Measurements from ENCODE around the gene MIDN.

The MIDN gene

DNA sequence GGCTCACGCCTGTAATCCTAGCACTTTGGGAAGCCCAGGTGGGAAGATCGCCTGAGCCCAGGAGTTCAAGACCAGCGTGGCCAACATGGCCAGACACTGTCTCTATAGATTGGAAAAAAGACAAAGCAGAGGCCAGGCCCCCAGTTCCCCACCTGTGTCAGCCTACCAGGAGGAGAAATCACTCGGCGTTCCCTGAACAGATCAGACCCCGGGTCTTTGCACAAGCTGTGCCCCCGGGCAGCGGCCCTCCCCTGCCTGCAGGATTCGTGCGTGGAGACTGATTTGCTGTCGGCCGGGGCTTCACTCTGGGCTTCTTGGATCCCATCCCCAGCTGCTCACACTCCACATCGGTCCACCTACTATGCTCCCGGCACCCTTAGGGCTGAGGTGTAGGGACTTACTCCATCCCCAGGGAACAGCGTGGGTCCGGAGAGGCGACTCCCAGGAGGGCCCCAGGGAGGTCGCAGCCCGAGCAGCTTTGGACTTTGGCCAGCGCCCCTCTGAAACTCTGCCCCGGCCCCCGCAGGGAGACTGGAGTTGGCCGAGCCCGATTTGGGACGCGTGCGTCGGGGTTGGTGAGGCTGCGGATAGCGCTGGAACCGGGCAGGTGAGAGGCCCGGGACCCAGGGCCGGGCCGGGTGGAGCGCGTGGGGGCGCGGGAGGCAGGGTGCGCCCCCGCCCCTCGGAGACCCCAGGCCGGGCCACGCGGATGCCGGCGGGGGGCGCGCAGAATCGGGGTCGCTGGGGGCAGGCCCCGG, 36.8 kb downstream of the MIDN start:
- TF ChIP-seq, protein P1, sequence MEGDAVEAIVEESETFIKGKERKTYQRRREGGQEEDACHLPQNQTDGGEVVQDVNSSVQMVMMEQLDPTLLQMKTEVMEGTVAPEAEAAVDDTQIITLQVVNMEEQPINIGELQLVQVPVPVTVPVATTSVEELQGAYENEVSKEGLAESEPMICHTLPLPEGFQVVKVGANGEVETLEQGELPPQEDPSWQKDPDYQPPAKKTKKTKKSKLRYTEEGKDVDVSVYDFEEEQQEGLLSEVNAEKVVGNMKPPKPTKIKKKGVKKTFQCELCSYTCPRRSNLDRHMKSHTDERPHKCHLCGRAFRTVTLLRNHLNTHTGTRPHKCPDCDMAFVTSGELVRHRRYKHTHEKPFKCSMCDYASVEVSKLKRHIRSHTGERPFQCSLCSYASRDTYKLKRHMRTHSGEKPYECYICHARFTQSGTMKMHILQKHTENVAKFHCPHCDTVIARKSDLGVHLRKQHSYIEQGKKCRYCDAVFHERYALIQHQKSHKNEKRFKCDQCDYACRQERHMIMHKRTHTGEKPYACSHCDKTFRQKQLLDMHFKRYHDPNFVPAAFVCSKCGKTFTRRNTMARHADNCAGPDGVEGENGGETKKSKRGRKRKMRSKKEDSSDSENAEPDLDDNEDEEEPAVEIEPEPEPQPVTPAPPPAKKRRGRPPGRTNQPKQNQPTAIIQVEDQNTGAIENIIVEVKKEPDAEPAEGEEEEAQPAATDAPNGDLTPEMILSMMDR (IDR thresholded peaks at IDR 0.05; ENCODE audit: insufficient read depth, missing control alignments): no peak
- FAIRE-seq (no peak), DNase-seq (ENCODE audit: insufficient read length, low spot score) (no peak)

DNA sequence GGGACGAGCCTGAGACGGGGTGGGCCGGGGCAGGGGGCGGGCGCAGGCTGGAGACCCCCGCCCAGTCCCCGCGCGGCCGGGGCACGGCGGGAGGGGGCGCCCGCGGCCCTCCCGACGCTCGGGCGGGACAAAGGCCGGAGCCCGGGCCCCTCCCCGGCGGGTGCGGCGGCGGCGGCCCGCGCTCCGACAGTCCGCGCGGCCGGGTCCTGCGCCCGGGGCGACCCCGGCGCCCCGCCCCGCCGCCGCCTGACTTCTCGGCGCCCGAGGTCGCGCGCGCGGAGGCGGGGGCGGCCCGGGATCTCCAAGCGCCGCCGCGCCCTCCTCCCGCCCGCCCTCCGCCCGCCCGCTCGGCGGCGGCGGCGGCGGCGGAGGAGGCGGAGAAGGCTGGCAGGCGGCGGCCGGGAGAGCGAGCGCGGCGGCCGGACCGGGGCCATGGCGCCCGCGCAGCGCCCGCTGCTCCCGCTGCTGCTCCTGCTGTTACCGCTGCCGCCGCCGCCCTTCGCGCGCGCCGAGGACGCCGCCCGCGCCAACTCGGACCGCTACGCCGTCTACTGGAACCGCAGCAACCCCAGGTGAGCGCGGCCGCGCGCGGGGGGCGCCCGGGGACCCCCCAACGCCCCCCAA, 37.5 kb downstream of the MIDN start, which contains the start of gene EFNA2:
Gene EFNA2, plus strand, starts transcription at position 137 of the 624 bp plus-strand sequence. Its CDS starts 296 bp downstream, at position 433.
- no peak for FAIRE-seq
- TF ChIP-seq, protein P1 (IDR thresholded peaks at IDR 0.05; ENCODE audit: insufficient read depth, missing control alignments): no peak

DNA sequence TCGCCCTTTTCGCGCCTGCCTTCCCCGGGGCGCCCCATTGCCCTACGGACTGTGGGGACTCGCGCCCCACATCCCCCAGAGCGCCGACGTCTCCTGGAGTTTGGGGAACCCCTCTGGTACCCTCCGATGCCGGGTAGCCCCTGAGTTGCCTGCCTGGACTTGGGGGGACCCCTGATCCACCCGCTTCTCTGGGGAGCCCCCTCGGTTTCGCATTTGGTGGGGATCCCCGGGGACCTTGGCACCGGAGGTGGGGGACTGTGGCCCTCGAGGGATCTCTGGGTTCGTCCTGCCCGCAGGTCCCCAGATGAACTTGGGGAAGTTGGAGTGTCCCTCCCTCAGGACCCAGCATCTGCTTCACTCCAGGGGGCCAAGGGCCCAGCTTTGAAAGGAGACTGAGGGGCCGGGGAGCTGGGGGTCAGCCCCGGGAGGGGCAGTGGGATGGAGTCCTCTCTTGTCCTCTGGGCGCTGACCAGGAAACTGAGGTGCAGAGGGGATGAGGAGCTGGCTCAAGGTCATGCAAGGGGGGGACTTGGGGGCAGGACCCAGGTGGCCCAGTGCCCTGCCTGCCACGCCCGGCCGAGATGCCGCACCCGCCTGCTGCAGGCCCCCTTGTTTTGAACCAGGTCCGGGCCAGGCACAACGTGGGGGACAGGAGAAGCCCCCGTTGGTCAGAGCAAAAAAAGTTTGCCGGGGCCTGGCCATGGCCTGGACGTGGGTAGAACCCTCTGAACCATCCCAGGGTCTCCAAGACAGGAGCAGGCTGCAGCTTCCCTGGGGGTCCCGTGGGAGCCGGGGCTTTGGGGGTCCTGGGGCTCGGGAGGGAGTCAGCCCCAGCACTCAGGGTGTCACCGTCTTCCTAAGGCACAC, 38.3 kb downstream of the MIDN start:
- TF ChIP-seq, protein P1 (IDR thresholded peaks at IDR 0.05; ENCODE audit: insufficient read depth, missing control alignments): no peak
- DNase-seq (ENCODE audit: insufficient read length, low spot score): no peak
- FAIRE-seq: no peak

More for the DNA sequence above, 37.5 kb downstream of the MIDN start, which contains the start of gene EFNA2:
- DNase-seq (ENCODE audit: insufficient read length, low spot score): no peak

DNA sequence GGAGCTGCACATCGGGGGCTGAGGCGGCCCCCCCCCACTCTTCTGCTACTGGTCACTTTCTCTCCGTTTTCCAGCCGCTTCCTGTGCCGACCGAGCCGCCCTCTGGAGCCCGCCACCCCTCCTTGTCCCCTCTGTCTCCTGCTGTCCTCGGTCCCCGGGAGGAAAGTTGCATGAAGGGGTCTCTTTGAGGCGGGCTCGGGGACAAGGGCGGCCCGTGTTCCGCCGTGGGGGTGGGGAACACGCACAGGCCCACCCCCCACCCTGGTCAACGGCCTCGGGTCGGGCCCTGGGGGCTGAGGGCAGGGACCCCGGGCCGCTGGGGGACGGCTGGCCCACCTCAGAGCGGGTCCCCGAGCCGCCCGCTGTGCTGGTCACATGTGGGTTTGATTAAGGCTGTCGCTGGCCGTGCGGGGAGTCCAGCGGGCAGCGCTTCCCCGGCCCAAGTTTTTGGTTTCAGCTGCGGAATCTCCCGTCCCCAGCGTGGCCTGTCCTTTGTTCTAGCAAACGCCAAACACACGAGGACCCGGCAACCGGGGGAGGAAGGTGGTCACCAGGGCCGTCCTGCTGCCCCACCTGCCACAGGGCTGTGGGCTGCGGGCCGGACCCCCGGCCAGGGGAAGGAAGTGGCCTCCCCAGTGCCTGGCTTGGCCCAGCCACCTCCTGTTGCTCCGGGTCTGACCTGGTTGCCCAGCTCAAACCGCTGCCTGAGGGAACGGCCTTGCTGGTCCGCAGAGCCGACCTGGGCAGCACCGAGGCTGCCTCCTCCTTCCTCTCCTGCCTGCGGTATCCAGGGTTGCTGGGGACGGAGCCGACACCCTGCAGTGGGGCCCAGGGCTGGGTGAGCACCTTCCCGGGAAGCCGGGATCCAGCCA, 39.2 kb downstream of the MIDN start:
- no peak for FAIRE-seq
- DNase-seq (ENCODE audit: insufficient read length, low spot score): no peak
- TF ChIP-seq, protein P1 (IDR thresholded peaks at IDR 0.05; ENCODE audit: insufficient read depth, missing control alignments): no peak

DNA sequence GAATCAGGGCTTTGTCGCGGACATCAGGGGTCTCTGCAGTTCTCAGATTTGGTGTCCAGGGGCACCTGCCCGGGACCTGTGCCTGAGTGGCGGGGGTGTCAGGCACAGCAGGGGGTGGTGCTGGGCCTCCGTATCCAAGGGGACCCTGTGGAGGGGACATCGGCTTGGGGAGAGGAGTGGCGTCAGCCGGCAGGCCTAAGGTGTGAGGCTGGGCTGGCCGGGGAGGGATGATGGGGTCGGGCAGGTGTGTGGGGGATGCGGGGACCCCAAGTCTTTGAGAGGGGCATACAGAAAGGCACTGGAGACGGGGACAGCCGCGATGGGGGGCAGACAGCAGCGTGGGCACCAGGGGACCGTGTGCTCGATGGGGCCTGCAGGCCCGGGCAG, 39.8 kb downstream of the MIDN start:
- DNase-seq (ENCODE audit: insufficient read length, low spot score) (no peak), FAIRE-seq (no peak)
- TF ChIP-seq, protein P1 (IDR thresholded peaks at IDR 0.05; ENCODE audit: insufficient read depth, missing control alignments): no peak

DNA sequence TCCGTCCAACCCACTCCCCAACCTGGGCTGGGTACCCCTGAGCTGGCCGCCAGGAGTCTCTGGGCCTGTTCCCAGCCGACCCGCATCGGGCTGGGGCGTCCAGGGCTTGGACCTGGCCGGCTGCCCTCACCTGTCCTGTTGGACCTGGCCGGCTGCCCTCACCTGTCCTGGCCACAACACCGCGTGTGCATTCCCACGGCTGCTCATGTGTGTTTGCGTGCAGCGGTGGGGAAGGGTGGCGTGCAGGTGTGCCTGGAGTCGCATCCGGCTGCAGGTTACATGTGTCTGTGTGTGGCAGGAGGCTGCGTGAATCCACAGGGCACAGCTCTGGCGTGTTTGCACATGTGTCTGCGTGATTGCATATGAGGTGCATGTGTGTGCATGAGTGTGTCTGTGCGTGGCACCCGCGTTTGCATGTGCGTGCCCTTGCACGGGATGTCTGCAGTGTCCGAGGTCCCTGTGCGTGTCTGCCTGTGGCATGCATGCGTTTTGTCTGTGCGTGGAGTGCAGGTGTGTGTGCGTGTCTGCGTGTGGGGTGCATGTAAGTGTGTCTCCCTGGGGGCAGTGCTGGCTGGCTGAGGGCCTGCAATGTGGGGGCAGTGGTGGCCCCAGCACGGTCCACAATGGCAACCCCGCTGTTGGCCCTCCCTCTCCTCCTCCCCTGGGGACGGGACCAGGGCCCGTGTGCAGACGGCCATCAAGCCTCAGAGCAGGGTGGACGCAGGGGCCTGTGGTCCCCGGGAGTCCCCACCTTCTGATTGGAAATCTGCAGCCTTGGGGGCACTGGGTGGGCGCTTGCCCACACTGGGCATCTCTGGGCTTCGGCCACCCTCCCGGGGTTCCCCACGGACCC, 40.7 kb downstream of the MIDN start:
- no peak for DNase-seq (ENCODE audit: insufficient read length, low spot score)
- no peak for FAIRE-seq
- TF ChIP-seq, protein P1 (IDR thresholded peaks at IDR 0.05; ENCODE audit: insufficient read depth, missing control alignments): no peak

All from D721Med (cell line).